Vagina (tissue), 2 donors: ENCODE measurements around the gene RPLP2. TPM values are rescaled to one million over a fixed set of nuclear protein-coding genes. Genes with fewer than 3 reads are reported as not detected.
A peak's percentile ranks its signal among the peaks of the same experiment; 100 is the strongest.

Experiments used
- DNase-seq, 2 donors: peaks; one replicate each; pipeline ENCODE4 v3.0.0-alpha.2; 2017; ENCODE audit errors: extremely low spot score in 2 of 2
- H3K27ac ChIP-seq: fragments of 200-600 bp; sonication (generic); one replicate; pipeline ENCODE4 v1.5.1; 2019
- H3K27me3 ChIP-seq: fragments of 200-600 bp; sonication (generic); one replicate; pipeline ENCODE4 v1.5.1; 2019
- H3K36me3 ChIP-seq, 2 donors: fragments of 200-600 bp; sonication (generic); one replicate each; pipeline ENCODE4 v1.5.1; 2017 to 2019
- H3K4me1 ChIP-seq: fragments of 200-600 bp; sonication (generic); one replicate; pipeline ENCODE4 v1.5.1; 2019
- H3K4me3 ChIP-seq, 2 donors: fragments of 200-600 bp; sonication (generic); 1 replicate in 1 of 2; 2 replicates in 1 of 2; pipeline ENCODE4 v1.5.1; 2016 to 2019
- H3K9me3 ChIP-seq: fragments of 200-600 bp; sonication (generic); one replicate; pipeline ENCODE4 v1.5.1; 2019
- POLR2A ChIP-seq, 2 donors: fragments of 450-650 bp; IDR thresholded peaks; one replicate each; pipeline ENCODE4 v1.6.1; 2017; ENCODE audit warnings: antibody characterized with exemption in 2 of 2, mild to moderate bottlenecking in 2 of 2, moderate library complexity in 2 of 2
- POLR2AphosphoS5 ChIP-seq, 2 donors: sonication (generic); formaldehyde crosslinking; IDR thresholded peaks; one replicate each; pipeline ENCODE4 v1.9.0; 2017; ENCODE audit warnings: antibody characterized with exemption in 2 of 2, mild to moderate bottlenecking in 2 of 2, low read depth in 1 of 2; ENCODE audit not compliant: insufficient read depth in 1 of 2
- intact Hi-C: fragments of 100-400 bp; cut with DNase I; formaldehyde crosslinking; loops from one replicate; pipeline ENCODE4 v1.15.1; 2023
- total RNA-seq: library from RNA; depleted of rRNA; stranded (reverse); fragments of >200 nt; gene quantifications from one replicate; pipeline ENCODE4 v1.2.3, GENCODE V29; 2016
- TF ChIP-seq, protein P1 (sequence below), 3 experiments: fragments of 450-650 bp in 2 of 3; fragments of 200-600 bp in 1 of 3; sonication (generic) in 1 of 3; IDR thresholded peaks; one replicate each; pipeline ENCODE4 v1.5.1; 2017 to 2019; ENCODE audit warnings: antibody characterized with exemption in 3 of 3, mild to moderate bottlenecking in 2 of 3, moderate library complexity in 2 of 3

The RPLP2 gene
- total RNA-seq, 1 donor from 2014 or later = 1,068 TPM

DNA sequence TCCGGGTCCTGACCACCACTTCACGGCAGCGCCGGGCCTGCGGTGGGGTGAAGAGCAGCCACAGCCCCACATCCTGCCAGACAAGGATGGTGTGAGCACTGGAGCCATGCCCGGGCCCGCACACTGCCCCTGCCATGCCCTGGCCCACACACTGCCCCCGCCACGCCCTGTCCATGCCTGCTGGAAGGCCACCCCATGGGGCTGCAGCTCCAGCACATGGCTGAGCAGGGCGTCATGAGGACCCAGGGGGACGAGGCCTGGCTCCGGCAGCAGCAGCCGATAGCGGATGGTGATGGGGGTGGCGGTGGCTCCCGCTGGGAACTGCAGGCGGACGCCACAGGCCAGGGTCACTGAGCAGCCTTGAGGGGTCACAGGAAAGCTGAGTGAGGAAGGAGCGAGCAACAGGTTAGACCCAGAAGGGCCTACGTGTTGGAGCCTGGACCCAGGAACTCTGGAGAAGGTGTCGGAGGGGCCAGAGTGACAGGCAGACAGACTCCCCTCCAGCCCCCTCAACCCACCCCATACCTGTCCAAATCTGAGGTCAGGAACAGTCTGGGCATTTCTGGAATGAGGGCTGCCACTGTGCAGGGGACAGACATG, 7.6 kb upstream of the RPLP2 start:
- H3K4me1 ChIP-seq = peaks cover 25% of the 10 kb centered on the region
- no peak overlapping the region for H3K27ac ChIP-seq
- no peak for DNase-seq
- H3K4me3 ChIP-seq = no peak overlapping the region
- H3K36me3 ChIP-seq = peaks cover 0 to 13% of the 10 kb centered on the region in 2 donors
- H3K27me3 ChIP-seq = no peaks in the 10 kb centered on the region
- TF ChIP-seq POLR2A (IDR thresholded peaks at IDR 0.05) (no peak), POLR2AphosphoS5 (IDR thresholded peaks at IDR 0.05; ENCODE audit: insufficient read depth in 1 of 2, low read depth in 1 of 2) (no peak)
- TF ChIP-seq, protein P1, sequence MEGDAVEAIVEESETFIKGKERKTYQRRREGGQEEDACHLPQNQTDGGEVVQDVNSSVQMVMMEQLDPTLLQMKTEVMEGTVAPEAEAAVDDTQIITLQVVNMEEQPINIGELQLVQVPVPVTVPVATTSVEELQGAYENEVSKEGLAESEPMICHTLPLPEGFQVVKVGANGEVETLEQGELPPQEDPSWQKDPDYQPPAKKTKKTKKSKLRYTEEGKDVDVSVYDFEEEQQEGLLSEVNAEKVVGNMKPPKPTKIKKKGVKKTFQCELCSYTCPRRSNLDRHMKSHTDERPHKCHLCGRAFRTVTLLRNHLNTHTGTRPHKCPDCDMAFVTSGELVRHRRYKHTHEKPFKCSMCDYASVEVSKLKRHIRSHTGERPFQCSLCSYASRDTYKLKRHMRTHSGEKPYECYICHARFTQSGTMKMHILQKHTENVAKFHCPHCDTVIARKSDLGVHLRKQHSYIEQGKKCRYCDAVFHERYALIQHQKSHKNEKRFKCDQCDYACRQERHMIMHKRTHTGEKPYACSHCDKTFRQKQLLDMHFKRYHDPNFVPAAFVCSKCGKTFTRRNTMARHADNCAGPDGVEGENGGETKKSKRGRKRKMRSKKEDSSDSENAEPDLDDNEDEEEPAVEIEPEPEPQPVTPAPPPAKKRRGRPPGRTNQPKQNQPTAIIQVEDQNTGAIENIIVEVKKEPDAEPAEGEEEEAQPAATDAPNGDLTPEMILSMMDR (IDR thresholded peaks at IDR 0.05) = no peak
- H3K9me3 ChIP-seq = no peaks in the 10 kb centered on the region
- intact Hi-C loops = no loop called here

DNA sequence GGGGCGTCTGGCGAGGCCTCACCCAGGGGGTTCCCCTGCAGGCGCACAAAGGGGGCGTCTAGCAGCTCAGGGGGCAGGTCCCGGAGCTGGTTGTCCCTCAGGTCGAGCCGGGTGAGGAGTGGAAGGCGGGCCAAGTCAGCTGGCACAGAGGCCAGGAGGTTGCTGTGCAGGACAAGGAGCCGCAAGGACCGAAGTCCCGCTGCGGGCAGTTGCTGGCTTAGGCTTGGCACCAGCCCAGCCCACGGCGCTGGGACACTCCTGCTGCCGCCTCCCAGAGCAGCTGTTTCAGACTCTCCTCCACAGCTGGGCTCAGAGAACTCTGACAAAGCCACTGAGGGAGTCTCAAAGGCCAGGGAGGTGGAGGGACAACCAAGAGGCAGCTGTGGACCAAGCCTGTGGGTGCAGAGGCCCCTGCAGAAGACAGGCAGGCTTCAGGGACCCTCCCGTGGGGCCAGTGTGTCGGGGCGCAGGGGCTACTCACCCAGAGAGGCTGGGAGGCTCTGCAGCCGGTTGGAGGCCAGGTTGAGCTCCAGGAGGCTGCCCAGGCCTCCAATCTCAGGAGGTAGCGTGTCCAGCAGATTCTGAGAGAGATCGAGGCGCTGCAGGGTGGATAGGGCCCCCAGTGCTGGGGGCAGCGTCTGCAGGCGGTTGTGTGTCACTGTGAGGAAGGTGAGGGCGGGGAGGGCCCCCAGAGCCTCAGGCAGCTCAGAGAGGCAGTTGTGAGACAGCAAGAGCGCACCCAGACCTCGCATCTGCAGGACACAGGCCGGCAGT, 6.9 kb upstream of the RPLP2 start:
- Histone ChIP-seq H3K27me3 (no peaks in the 10 kb centered on the region), H3K27ac (no peak overlapping the region), H3K4me3 (no peak overlapping the region), H3K9me3 (no peaks in the 10 kb centered on the region), H3K36me3 (peaks cover 0 to 13% of the 10 kb centered on the region in 2 donors), H3K4me1 (peaks cover 23% of the 10 kb centered on the region)
- intact Hi-C loops = no loop called here
- no peak for TF ChIP-seq POLR2A (IDR thresholded peaks at IDR 0.05)
- no peak for TF ChIP-seq POLR2AphosphoS5 (IDR thresholded peaks at IDR 0.05; ENCODE audit: insufficient read depth in 1 of 2, low read depth in 1 of 2)
- TF ChIP-seq, protein P1 (IDR thresholded peaks at IDR 0.05) = no peak
- DNase-seq = no peak

DNA sequence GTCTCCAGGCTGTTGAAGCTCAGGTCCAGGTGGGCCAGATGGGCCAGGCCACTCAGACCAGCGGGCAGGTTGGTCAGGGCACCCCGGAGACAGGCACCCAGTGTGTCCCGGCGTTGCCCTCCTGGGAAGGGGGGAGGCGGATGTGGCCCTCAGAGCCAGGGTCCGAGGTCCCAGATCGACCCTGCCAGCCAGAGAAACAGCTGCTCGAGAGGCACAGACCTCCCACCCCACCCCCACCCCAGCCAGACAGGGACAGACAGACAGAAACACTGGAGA, 6.4 kb upstream of the RPLP2 start:
- no peak for TF ChIP-seq POLR2A (IDR thresholded peaks at IDR 0.05)
- no peak for TF ChIP-seq POLR2AphosphoS5 (IDR thresholded peaks at IDR 0.05; ENCODE audit: insufficient read depth in 1 of 2, low read depth in 1 of 2)
- TF ChIP-seq, protein P1 (IDR thresholded peaks at IDR 0.05) = no peak
- Histone ChIP-seq H3K27ac (no peak overlapping the region), H3K4me3 (no peak overlapping the region), H3K27me3 (no peaks in the 10 kb centered on the region), H3K4me1 (peaks cover 25% of the 10 kb centered on the region), H3K36me3 (peaks cover 0 to 13% of the 10 kb centered on the region in 2 donors), H3K9me3 (no peaks in the 10 kb centered on the region)
- intact Hi-C loops = no loop called here
- DNase-seq = no peak

DNA sequence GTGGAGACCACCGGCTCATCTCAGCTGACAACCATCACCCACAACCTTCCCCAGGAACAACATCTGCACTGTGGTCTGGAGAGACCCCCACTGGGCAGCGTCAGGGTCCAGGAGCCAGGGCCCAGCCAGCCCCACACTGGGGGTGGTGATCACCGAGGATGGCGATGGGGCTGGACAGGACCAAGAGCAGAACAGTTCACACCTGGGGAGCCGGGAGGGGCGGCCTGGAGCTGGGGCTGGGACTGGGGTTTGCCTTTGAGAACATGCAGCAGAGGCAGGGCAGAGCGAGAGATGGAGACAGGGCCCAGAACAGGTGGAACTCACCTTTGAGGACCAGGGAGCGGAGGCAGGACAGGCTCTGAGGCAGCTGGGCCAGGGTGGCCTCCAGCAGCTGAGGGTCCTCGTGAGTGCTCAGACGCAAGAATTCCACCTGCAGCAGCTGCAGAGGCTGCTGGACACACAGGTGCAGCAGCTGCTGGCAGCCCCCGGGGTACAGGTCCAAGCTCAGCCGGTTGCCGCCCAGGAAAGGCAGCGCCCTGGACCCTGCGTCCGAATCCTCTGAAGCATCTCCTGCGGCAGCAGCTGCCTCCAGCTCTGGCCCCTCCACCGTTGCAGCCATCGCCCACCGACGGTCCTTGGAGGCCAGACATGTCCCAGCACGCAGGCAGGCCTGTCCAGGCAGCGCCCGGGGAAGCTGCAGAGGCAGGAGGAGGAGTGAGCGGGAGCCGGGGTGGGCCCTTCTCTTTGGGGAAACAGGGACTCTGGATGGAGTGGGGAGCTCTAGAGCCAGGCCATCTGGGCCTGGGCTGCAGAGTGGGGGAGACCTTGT, 5.8 kb upstream of the RPLP2 start:
- Histone ChIP-seq H3K27ac (peak overlapping the region; percentile 88), H3K36me3 (peaks cover 0 to 13% of the 10 kb centered on the region in 2 donors), H3K4me3 (peak overlapping the region; percentile 49 to 54), H3K4me1 (peaks cover 27% of the 10 kb centered on the region), H3K27me3 (no peaks in the 10 kb centered on the region), H3K9me3 (no peaks in the 10 kb centered on the region)
- TF ChIP-seq, protein P1 (IDR thresholded peaks at IDR 0.05) = no peak
- TF ChIP-seq POLR2A (IDR thresholded peaks at IDR 0.05) (no peak), POLR2AphosphoS5 (IDR thresholded peaks at IDR 0.05; ENCODE audit: insufficient read depth in 1 of 2, low read depth in 1 of 2) (no peak)
- no peak for DNase-seq
- intact Hi-C loops = no loop called here
